ENCODE results near the gene VILL.
"Not testable (repeated sequence)": the region's sequence is repeated elsewhere in the genome, so short reads cannot be mapped to it uniquely, and the experiment has no call there.

Gene VILL

DNA sequence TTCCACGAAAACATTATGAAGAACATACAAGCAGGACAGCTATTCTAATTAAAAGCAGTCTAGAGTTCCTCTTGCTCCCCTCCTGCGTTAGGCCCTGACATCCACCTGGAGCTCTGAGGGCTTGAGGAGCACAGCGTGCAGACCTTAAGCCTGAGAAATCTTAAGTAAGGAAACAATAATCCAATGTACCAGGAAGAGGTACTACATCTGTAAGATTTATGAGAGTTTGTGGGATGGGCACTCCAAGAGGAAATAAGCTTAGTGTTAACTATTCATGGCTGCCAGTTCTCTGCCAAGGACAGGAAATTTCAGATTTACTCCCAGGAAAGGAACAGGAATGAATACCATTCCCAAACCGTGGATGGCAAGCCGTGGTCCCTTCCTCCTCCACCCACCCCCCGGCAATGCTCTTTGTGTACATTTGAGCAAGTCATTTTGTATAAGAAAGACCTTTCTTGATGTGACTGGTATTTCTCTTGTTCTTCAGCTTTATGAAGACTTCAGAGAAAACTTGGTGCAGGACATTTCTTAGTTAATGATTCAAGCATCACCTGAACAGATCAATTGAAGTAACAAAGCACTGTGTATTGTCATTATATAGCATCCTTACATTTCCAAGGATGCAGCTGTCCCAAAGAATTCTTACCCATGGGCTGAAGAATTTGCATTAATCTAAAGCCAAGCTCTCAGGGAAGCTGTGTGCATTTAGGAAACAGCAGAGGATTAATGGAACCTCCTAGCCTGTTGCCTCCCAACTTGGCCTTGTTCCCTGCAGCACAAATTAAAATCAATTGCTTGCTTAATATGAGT is 28.8 kb upstream of the VILL start:
- peak overlapping the region; percentile 10 for H3K27ac ChIP-seq
- DNase-seq (ENCODE audit: low read depth, low spot score), result no peak

DNA sequence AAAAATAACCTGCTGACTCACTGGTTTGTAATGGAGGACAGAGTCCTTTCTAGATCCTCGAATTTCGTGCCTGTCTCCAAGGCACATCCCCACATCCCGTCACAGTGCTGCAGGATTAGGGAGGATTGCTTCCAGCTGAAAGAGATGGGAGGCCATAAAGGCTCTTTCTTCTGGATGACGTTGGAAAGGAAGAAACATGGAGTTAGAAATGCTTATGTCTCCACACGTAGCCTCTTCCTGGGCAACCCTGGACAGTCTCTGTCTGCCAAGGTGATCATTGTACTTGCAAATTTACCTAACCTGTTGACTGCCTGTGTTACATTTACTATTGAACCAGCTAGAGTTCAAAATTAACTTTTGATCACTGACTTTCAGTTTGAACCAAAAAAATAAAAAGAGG is 27.6 kb upstream of the VILL start:
- no peak overlapping the region for H3K27ac ChIP-seq
- DNase-seq (ENCODE audit: low read depth, low spot score), result no peak

DNA sequence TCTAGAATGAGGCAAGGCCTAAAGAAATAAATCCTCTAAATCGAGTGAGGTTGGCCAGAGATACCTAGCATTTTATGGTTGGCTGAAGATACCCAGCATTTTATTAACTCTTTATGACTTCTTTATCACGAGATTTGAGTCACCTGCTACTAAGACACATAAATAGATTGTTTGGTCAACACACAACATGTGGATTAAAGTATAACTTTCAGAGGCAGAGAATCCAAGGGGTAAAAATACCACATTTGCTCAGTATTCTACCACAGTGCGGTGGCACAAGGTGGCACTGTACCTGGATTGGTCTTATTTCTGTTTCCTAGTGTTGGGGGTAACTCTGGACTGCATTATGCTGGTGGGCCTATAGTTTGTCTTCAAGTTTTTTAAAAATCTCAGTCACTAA is 27.0 kb upstream of the VILL start:
- no peak for DNase-seq (ENCODE audit: low read depth, low spot score)
- no peak overlapping the region for H3K27ac ChIP-seq

DNA sequence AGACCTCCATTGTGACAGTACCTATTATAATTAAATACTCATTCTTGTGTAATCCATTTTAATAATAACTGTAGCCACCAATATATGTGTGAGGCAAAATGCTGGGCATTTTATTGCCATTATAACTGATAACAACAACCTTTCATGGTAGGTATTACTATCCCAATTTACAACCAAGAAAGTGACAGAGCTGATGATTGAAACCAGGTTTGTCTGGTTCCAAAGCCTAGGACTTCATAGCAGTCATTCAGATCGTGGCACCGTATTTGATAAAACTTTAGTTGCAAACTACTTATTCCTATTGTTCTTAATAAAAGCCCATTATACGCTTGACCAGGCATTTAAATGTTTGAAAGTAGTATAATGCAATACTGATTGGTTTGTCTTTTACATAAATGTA is 26.4 kb upstream of the VILL start:
- DNase-seq (ENCODE audit: low read depth, low spot score), result no peak
- no peak overlapping the region for H3K27ac ChIP-seq

DNA sequence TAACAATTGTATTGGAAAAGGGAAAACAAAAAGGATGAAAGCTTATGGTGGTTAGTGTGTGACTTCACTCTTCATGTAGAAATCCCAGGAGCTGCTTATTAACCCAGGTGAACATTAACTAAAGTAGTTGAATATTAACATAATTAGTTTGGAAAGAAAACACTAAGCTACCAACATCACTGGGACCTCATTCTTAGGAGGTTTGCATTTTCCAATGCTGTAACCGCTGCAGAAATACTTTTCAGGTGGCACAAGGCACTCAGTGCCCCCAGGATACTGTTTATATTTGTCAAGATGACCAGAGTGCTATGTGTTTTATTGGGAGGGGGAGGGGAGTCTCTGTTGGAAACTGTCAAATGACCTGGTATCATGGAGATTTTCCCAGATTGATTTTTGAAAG is 25.9 kb upstream of the VILL start:
- no peak for DNase-seq (ENCODE audit: low read depth, low spot score)
- no peak overlapping the region for H3K27ac ChIP-seq

DNA sequence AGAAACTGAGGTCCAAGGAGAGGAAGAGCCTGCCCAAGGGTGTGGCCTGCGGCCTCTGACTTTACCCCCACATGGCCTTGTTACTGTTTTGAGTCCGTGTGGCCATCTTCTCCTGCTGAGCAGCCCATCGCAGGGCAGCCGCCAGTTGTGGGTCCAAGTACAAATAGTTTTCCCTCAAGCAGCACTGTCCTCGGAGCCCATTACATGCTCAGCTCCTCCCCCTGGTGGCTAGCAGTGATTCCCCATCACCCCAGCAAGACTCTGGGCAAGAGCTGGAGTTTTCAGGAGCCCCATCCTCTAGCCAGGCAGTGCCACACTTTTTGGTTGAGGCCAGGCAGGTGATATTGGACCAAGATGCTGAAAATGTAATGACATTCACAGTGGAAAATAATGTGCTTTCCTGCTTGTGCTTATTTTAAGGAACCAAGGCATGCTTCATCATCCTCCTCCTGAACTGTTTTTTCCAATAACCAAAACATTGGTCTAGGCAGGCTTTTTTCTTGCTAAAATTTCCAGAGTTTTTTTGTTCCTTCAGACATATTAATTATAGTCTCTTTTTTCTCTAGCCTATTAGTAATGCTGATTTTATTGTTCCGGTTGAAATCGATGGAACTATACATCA is 23.2 kb upstream of the VILL start:
- H3K27ac ChIP-seq, result no peak overlapping the region
- DNase-seq (ENCODE audit: low read depth, low spot score), result no peak

DNA sequence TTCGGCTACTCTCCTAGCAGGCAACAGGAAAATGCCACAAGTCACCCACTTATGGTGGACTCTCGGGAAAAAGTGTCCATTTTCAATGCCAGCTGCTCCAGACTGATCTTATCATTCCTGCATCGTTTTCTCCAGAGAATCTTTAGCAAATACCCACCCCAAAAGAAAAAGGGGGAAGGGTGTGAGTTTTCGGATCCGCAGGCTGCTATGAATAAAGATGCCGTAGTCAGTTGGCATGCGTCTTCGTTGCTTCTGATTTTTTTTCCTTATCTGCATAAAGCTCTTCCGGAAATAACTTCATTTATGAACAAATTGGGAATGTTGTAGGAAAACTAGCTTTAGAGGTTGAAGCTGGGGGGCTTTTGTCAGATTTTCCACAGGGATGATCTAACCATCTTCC is 22.4 kb upstream of the VILL start:
- no peak overlapping the region for H3K27ac ChIP-seq
- no peak for DNase-seq (ENCODE audit: low read depth, low spot score)

DNA sequence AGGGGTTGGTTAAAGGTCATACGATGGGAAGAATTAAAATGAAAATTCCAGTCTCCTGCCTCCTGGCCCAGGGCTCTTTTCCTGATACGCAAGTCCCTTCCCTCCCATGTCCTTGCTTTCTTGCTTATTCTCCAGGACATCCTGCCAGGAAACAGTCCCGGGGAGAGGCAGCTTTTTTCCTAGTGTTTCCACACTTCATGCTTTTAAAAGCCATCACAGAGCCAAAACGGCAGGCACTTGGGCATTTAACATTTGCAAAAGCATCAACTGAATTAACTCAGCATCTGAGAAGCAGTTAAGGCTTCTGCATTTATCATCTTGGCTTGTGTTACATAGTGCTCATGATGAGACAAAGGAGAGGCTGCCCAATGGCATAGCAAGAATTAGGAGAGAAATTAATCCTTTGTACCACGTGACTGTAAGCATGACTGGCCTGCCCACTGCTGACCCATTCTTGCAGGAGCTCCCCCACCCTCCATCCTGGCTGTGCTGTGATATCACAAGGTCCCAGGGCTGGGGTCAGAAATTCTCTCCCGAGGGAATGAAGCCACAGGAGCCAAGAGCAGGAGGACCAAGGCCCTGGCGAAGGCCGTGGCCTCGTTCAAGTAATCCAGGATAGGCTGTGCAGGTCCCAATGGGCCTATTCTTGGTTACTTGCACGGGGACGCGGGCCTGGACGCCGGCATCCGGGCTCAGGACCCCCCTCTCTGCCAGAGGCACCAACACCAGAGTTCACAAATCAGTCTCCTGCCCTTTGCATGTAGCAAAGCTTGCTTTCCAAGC is 21.6 kb upstream of the VILL start:
- DNase-seq (ENCODE audit: low read depth, low spot score), result no peak
- no peak overlapping the region for H3K27ac ChIP-seq

DNA sequence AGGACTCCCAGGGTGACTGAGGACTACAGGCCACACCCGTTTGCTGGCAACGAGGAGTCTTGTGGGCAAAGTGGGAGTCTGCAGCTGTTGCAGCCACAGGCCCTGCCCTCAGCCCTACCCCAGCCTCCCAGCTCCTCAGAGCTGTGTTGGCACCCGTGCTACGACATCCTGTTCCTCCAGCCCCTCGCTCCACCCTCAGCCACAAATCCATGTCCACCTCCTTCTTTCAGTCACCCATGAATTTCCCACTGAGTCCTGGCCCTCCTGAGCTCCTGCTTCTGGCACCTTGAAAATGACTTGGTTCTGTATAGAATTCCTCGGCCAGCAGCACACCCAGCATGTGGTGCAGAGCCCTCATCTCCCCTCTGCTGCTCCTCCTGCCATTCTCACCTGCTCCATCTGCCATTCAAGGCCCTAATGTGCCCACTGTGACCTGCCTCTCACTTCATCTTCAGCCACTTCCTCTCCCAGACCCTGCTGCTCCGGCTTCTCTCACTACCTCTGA is 20.9 kb upstream of the VILL start:
- H3K27ac ChIP-seq, result no peak overlapping the region
- no peak for DNase-seq (ENCODE audit: low read depth, low spot score)

DNA sequence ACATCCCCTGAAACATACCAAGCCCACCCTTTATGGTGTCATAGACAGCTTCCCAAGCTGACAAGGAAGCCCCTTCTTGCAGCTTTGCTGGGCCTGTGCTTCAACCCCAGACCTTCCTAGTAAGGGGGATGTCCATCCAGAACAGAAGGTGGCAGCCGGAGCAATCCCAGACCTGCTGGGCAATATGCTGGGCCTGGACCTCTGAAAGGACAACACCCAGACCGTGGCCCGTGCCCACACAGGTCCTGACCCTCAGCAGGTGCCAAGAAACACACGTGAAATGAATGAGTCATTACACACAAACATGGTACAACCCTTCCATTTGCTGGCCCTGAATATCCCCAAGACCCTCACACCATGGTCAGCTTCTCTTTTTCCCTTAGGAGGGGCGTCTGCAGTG is 19.8 kb upstream of the VILL start:
- DNase-seq (ENCODE audit: low read depth, low spot score), result no peak
- H3K27ac ChIP-seq, result no peak overlapping the region

DNA sequence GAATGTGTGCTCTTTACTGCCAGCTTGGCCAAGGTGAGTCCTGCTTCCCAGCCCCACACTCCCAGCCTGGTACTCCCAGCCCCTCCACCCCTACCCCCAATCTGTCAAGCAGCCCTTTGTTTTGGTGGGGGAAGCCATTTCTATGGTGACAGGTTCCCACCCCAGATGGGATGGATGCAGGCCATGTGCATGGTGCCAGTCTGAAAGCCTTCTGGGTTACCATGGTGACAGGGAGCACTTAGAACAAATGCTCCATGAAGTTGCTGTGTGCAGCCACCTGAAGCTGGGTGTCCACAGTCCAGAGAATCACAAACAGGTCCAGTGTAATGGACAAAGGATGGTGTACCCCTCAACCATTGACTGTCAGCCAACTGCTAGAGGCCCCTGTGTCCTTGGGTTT is 19.1 kb upstream of the VILL start:
- no peak overlapping the region for H3K27ac ChIP-seq
- no peak for DNase-seq (ENCODE audit: low read depth, low spot score)

DNA sequence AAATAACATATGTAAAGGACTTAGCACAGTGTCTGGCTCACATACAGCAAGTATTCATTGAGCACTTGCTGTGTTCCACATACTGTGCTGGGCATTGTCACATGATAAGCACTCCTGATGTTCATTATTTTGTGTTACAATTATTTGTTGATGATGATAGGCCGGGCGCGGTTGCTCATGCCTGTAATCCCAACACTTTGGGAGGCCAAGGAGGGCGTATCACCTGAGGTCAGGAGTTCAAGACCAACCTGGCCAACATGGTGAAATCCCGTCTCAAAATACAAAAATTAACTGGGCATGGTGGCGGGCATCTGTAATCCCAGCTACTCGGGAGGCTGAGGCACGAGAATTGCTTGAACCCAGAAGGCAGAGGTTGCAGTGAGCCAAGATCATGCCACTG is 18.5 kb upstream of the VILL start:
- DNase-seq (ENCODE audit: low read depth, low spot score); H3K27ac ChIP-seq: not testable (repeated sequence)

DNA sequence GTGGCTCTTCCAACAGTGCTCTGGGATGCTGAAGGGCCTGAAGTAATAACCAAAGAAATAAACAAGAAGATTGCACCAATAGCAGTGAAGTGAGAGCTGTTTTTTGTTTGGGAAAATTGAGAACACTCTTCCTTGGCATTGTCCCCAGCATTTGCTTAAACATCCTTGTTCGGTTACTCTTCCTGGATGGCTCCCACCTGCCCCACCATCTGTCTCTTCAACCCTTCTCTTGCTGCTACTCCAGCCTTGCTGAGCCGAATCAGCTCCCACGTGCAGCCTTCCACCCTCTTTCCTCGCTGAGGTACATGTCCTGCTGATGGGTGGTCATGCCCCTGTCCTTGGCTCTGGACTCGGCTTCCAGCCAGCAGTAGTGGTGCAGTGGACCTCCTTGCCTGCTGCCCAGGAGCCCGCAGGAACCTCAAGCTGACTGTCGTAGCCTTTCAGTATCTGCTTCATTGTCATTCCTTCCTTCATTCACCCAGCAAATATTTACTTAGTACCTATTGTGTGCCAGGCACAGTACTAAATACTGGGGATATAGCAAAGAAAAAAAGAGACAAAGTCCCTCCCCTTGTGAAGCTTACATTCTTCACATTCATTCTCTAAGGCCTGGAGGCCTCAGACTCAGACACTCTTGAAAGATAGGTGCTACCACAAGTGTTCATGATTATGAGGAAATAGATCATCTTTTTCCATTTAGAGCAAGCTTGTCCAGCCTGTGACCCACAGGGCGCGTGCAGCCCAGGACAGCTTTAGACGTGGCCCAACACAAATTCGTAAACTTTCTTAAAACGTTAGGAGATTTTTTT is 17.1 kb upstream of the VILL start:
- H3K27ac ChIP-seq, result no peak overlapping the region
- DNase-seq (ENCODE audit: low read depth, low spot score), result no peak

DNA sequence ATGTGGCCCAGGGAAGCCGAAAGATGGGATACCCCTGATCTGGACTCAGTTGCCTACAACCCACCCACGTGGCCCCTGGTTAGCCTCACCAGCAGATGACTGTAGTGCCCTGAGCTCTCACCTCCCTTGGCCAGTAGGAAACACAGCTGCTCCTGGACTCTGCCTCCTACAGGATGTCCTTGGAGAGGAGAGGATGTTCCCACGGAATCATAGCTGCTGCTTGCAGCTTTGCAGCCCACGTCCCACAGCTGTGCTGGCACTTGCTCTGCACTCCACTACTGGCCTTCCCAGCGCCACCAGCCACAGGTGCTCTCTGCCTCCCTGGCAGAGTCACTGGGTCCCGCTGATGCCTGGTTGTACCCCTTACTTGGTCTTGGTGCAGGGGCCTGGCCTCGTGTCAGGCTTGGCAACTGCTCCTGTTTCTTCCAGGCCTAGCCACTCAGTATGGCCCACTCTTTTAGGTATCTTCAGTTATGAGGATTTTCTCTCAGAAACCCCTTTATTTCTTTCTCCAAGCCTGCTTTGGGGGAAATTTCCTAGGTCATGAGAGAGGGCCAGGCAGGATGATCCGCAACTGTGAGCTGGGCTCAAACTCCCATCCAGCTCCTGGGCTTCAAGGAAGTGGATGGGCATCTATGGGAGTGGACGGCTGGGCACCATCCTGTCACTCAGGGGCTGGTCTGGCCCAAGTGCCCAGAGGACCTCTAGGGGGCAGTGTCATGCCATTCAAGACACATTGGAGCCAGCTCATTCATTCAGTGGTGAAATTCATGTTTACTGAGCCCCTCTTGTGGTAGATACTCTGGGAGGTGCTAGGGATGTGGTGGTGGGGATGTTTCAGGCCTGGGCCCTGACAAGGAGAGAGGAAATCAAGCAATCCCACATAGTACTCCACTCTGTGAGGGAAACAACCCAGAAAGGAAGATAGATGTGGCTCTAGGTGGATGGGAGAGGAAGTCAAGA is 16.2 kb upstream of the VILL start:
- DNase-seq (ENCODE audit: low read depth, low spot score), result no peak
- no peak overlapping the region for H3K27ac ChIP-seq

DNA sequence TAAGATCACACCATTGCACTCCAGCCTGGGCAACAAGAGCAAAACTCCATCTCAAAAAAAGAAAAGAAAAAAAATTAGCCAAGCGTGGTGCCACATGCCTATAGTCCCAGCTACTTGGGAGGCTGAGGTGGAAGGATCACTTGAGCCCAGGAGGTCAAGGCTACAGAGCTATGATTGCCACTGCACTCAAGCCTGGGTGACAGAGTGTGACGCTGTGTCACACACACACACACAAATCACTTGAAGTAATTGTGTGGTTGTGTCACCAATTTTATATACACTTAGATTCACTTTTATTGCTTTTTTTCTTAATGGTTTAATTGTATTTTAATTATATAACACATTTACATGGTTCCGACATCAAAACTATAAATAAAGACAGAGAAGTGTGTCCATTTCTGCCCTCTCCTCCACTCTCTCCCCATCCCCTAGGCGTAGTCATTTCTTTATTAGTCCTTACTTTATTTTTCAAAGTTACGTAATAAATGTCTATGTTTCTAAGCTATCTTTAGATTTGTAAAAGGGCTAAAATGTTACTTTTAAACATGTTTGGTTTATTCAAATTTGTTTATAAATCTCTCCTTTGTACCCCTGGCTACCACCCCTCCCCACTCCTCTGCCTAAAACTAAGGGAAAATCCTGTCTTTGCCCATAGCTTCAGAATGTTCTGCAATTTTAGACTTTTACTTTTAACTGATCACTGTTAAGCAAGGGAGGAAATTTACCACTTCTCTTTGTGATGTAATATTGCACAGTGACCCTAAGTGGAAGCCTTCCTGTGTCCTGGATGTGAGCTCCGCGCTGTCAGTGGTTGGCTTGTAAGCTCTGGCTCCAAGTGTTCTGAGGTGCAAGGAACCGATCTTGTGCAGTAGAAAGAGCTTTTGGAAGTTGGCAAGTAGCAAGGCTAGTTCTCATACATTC is 10.8 kb upstream of the VILL start:
- H3K27ac ChIP-seq, result no peak overlapping the region
- DNase-seq (ENCODE audit: low read depth, low spot score), result no peak

DNA sequence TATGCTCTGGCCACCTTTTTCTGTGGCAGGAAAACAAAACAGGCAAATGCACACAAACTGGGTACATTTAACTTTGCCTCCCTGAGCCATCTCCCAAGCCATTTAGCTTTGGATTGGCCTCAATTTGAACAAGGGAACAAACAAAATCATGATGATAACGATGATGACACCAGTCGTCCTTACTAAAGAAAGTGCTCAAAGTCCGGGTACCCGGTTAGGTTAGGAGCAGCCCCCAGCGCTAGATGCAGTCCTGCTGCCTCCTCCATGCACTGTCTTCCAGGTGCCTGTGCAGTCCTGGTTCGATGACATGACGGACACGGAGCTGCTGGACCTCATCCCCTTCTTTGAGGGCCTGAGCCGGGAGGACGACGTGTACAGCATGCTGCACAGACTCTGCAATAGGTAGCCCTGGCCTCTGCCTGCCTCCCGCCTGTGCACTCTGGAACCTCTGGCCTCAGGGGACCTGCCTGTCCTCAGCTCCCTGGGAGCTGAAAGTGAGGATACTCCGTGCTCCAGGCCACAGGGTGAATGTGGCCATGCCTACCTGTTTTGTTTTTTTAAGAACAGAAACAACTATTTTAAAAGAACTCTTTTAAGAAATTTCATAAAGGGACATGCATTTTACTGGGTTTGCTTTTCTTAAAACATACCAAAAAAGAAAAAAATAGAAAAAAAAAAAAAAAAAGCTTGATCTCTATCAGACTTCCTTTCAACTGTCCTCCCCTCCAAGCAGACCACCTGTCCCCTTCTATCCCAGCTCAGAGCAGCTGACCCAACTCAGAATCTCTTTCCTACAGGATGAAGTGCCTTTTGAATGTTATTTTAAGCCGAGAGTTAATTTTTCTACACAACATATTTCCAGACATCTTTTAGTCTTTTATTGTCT is 9.9 kb upstream of the VILL start:
- no peak for DNase-seq (ENCODE audit: low read depth, low spot score)
- no peak overlapping the region for H3K27ac ChIP-seq

DNA sequence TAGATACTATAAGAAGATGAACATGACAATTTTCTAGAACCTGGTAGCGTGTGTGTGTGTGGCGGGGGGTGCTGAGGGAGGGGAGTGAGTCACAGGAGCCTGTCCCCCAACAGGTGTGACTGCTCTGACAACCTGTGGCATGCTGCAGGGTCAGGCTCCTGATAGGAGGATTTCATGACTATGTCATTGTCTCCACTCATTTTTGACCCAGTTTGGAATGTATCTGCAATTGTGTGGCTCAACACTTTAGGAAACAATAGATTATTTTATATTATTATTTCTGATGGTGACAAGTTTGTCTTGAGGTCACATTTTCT is 9.3 kb upstream of the VILL start:
- no peak overlapping the region for H3K27ac ChIP-seq
- DNase-seq (ENCODE audit: low read depth, low spot score), result no peak
